SK-N-SH (cell line): ENCODE results near the gene GJB1. TPM values are rescaled to one million over a fixed set of nuclear protein-coding genes. Genes with fewer than 3 reads are reported as not detected.
A peak's percentile ranks its signal among the peaks of the same experiment; 100 is the strongest.

ENCODE experiments used
- CTCF ChIA-PET: fragments of 300-600, 350-600 bp; formaldehyde crosslinking; extraction: SDS; loops from one replicate; lab custom pipeline; 2021; lab: Yijun Ruan, JAX
- POLR2A ChIA-PET: fragments of 350-600 bp; sonication (Branson Sonifier 250); formaldehyde crosslinking; extraction: SDS; loops from one replicate; lab custom pipeline; 2020; ENCODE audit warnings: antibody characterized with exemption, inconsistent platforms; lab: Yijun Ruan, JAX
- DNase-seq: peaks from one replicate; pipeline ENCODE4 v3.0.0; 2012
- H2AFZ ChIP-seq: fragments of 200-600 bp; sonication (generic); 2 replicates; pipeline ENCODE4 v1.8.1; 2016; ENCODE audit warnings: antibody characterized with exemption, mild to moderate bottlenecking, low read depth
- H3F3A ChIP-seq: fragments of 200-600 bp; sonication (generic); replicated peaks from 2 replicates; pipeline ENCODE3; 2016; ENCODE audit warnings: antibody characterized with exemption, mild to moderate bottlenecking; ENCODE audit not compliant: insufficient read depth
- H3K27ac ChIP-seq, 2 experiments: fragments of 200-500 bp in 1 of 2; fragments of 200-600 bp in 1 of 2; sonication (Bioruptor generic) in 1 of 2; sonication (generic), shearing (Covaris generic) in 1 of 2; 2 replicates each; pipeline versions ENCODE4 v1.5.1 to v1.6.1; 2014 to 2016; ENCODE audit warnings: low read depth in 2 of 2, inconsistent platforms in 1 of 2, low read length in 1 of 2, mild to moderate bottlenecking in 1 of 2, mixed read lengths in 1 of 2
- H3K27me3 ChIP-seq: fragments of 200-600 bp; sonication (generic), shearing (Covaris generic); 2 replicates; pipeline ENCODE4 v1.6.1; 2016; ENCODE audit warnings: mixed run types; ENCODE audit not compliant: insufficient read depth
- H3K36me3 ChIP-seq, 2 experiments: fragments of 200-500 bp in 1 of 2; fragments of 200-600 bp in 1 of 2; sonication (Bioruptor generic) in 1 of 2; sonication (generic) in 1 of 2; replicated peaks in 1 of 2; 2 replicates each; pipeline versions ENCODE3 to v1.5.1; 2014 to 2016; ENCODE audit warnings: low read length in 1 of 2, mild to moderate bottlenecking in 1 of 2; ENCODE audit not compliant: insufficient read depth in 2 of 2, control insufficient read depth in 1 of 2
- H3K4me1 ChIP-seq, 2 experiments: fragments of 200-500 bp in 1 of 2; fragments of 200-600 bp in 1 of 2; sonication (Bioruptor generic) in 1 of 2; sonication (generic), shearing (Covaris generic) in 1 of 2; 2 replicates each; pipeline versions ENCODE4 v1.5.1 to v1.6.1; 2014 to 2016; ENCODE audit warnings: low read depth in 1 of 2, low read length in 1 of 2, mixed run types in 1 of 2; ENCODE audit not compliant: insufficient read depth in 2 of 2, control insufficient read depth in 1 of 2
- H3K4me2 ChIP-seq: fragments of 200-600 bp; sonication (generic), shearing (Covaris generic); 2 replicates; pipeline ENCODE4 v1.6.1; 2017; ENCODE audit warnings: mixed run types
- H3K4me3 ChIP-seq, 2 experiments: fragments of 200-500 bp in 1 of 2; fragments of 200-600 bp in 1 of 2; sonication (Bioruptor generic) in 1 of 2; sonication (generic), shearing (Covaris generic) in 1 of 2; 2 replicates each; pipeline versions ENCODE4 v1.5.1 to v1.8.1; 2014 to 2016; ENCODE audit warnings: low read depth in 2 of 2, inconsistent platforms in 1 of 2, low read length in 1 of 2, mild to moderate bottlenecking in 1 of 2, mixed read lengths in 1 of 2, moderate library complexity in 1 of 2
- H3K79me2 ChIP-seq: fragments of 200-600 bp; sonication (generic); 2 replicates; pipeline ENCODE4 v1.8.1; 2017; ENCODE audit warnings: mild to moderate bottlenecking; ENCODE audit not compliant: insufficient read depth
- H3K9ac ChIP-seq: fragments of 200-600 bp; sonication (generic); 2 replicates; pipeline ENCODE4 v1.6.1; 2017; ENCODE audit warnings: mixed run types
- H3K9me2 ChIP-seq: fragments of 200-600 bp; sonication (generic); 2 replicates; pipeline ENCODE4 v1.6.1; 2017; ENCODE audit warnings: mixed run types
- H3K9me3 ChIP-seq: fragments of 200-600 bp; sonication (generic); 2 replicates; pipeline ENCODE4 v1.6.1; 2017; ENCODE audit warnings: mixed run types, mild to moderate bottlenecking, moderate library complexity
- H4K20me1 ChIP-seq: fragments of 200-600 bp; sonication (generic); 2 replicates; pipeline ENCODE4 v1.6.1; 2017; ENCODE audit warnings: mild to moderate bottlenecking, mixed run types; ENCODE audit not compliant: insufficient read depth
- GATA2 ChIP-seq: sonication (generic); formaldehyde crosslinking; IDR thresholded peaks from 2 replicates; pipeline ENCODE4 v1.5.0; 2020; ENCODE audit warnings: mild to moderate bottlenecking, missing genetic modification reagents
- MEF2A ChIP-seq: IDR thresholded peaks from 2 replicates; pipeline ENCODE4 v1.4.0; 2012; ENCODE audit warnings: low read depth, borderline replicate concordance
- TAF1 ChIP-seq: IDR thresholded peaks from 2 replicates; pipeline ENCODE4 v1.6.1; 2012; ENCODE audit warnings: low read depth, mild to moderate bottlenecking, low read length, moderate library complexity, borderline replicate concordance
- USF1 ChIP-seq: IDR thresholded peaks from 2 replicates; pipeline ENCODE4 v1.4.0; 2012; ENCODE audit warnings: low read depth, borderline replicate concordance
- WGBS: methylation state at CpG from one replicate; pipeline ENCODE4 v1.1.6; 2017; ENCODE audit warnings: low lambda C conversion rate; 5-methylcytosine and 5-hydroxymethylcytosine counted together
- polyA plus RNA-seq, 3 experiments: library from polyadenylated mRNA; depleted of rRNA; stranded (reverse); fragments of >200 nt; gene quantifications; 2 replicates each; pipeline ENCODE4 v1.2.3, GENCODE V29; 2012
- TF ChIP-seq, protein P1 (sequence below): IDR thresholded peaks from 2 replicates; pipeline ENCODE4; 2012

The GJB1 gene
- polyA plus RNA-seq, 1 of the 3 experiments (the other 2 are of a cell fraction): not detected

DNA sequence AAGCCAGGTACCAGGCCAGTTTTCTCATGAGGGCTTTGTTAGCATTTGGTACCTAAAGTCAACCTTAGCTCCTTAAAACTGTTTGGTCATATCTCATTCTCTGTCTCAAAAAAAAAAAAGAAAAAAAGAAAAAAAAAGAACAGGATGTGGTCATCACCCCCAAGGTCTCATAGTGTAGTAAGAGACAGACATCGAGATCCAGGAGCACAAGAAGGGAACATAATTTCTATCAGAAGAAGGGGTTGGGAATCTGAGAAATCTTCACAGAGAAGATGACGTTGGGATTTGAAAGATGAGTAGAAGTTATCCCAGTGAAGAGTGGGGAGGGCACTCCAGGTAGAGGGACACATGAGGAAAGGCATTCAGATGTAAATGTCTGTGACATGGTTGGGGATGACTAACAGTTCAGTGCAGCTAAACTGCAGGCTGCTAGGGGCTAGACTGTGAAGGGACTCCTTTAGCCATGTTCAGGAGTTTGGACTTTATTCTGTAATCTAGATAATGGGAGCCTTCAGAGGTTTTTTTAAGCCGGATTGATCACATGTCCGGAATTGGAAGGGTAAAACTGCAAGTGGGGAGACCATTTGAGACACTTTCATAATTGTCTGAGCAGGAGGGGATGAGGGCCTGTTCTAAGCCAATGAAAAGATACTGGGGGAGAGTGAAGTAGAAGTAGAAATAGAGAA lies 26.9 kb upstream of the GJB1 start:
- WGBS: 46% methylated on average over 4 of the region's 4 CpGs
- CTCF ChIA-PET: interaction anchor here (0.6 to 1.3 kb wide), 2 partner anchors 11 to 16 kb away, joined by 3 to 4 read pairs; no protein-coding TSS in a partner anchor

DNA sequence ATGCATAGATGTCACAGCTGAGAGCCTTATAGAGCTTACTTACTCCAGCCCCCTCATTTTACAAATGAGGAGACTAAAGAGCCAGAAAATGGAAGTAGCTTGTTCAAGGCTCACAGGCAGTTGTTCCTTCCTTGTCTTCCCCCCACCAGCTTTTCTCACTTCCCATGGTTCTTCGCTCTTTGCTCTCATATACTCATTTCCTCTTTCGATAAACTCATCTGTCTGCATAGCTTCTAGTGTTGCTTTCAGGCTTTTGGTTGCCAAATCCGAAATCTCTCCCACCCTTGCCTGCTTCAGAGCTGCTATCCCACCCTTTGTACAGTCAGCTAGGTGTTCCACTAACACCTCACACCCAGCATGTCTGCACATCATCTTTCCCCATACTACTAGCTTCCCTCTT lies 25.0 kb upstream of the GJB1 start:
- H3K36me3 ChIP-seq: no peaks in the 10 kb centered on the region
- H3K4me1 ChIP-seq: no peaks in the 10 kb centered on the region
- H3K4me3 ChIP-seq: no peak overlapping the region
- H3K4me2 ChIP-seq: no peak overlapping the region
- H3K9me3 ChIP-seq: no peaks in the 10 kb centered on the region
- H3F3A ChIP-seq: no peaks in the 10 kb centered on the region
- no peaks in the 10 kb centered on the region; the same call in 1 of the 2 replicates for H3K27me3 ChIP-seq
- H2AFZ ChIP-seq: 0 out of 2 replicates have a peak overlapping the region, but pooled peaks have one; percentile 45
- ChIA-PET CTCF (interaction anchor here (1.4 kb wide), 1 partner anchor 19 kb away, joined by 4 read pairs; no protein-coding TSS in a partner anchor), POLR2A (no interaction called here)
- WGBS: 33% methylated on average over 3 of the region's 3 CpGs
- H4K20me1 ChIP-seq: no peaks in the 10 kb centered on the region
- H3K9ac ChIP-seq: no peak overlapping the region
- no peak for TF ChIP-seq TAF1
- H3K27ac ChIP-seq: no peak overlapping the region
- no peak for DNase-seq
- H3K9me2 ChIP-seq: no peaks in the 10 kb centered on the region
- H3K79me2 ChIP-seq: no peaks in the 10 kb centered on the region

More for the DNA sequence above, 26.9 kb upstream of the GJB1 start:
- Histone ChIP-seq H3K9ac (no peak overlapping the region), H3K4me2 (no peak overlapping the region), H3K27me3 (peaks cover 5% of the 10 kb centered on the region; the same call in 1 of the 2 replicates), H3K4me3 (no peak overlapping the region), H3K9me3 (no peaks in the 10 kb centered on the region), H4K20me1 (no peaks in the 10 kb centered on the region), H3F3A (no peaks in the 10 kb centered on the region), H3K36me3 (no peaks in the 10 kb centered on the region), H3K27ac (no peak overlapping the region), H3K9me2 (no peaks in the 10 kb centered on the region), H3K4me1 (no peaks in the 10 kb centered on the region), H3K79me2 (no peaks in the 10 kb centered on the region), H2AFZ (no peak overlapping the region)
- no peak for TF ChIP-seq MEF2A
- TF ChIP-seq USF1: no peak
- TF ChIP-seq, protein P1, sequence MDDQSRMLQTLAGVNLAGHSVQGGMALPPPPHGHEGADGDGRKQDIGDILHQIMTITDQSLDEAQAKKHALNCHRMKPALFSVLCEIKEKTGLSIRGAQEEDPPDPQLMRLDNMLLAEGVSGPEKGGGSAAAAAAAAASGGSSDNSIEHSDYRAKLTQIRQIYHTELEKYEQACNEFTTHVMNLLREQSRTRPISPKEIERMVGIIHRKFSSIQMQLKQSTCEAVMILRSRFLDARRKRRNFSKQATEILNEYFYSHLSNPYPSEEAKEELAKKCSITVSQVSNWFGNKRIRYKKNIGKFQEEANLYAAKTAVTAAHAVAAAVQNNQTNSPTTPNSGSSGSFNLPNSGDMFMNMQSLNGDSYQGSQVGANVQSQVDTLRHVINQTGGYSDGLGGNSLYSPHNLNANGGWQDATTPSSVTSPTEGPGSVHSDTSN: no peak
- POLR2A ChIA-PET: no interaction called here
- no peak for DNase-seq

- no peaks in the 10 kb centered on the region for H4K20me1 ChIP-seq
- CTCF ChIA-PET: no interaction called here
- 41% methylated on average over 7 of the region's 7 CpGs for WGBS
- H3K79me2 ChIP-seq: no peaks in the 10 kb centered on the region
- H3K9me2 ChIP-seq: no peaks in the 10 kb centered on the region
- H2AFZ ChIP-seq: no peak overlapping the region
- no peaks in the 10 kb centered on the region for H3K9me3 ChIP-seq
- no peaks in the 10 kb centered on the region for H3F3A ChIP-seq
- no peak overlapping the region for H3K4me3 ChIP-seq
- no peak overlapping the region for H3K27ac ChIP-seq
- DNase-seq: no peak
- no peaks in the 10 kb centered on the region for H3K36me3 ChIP-seq
- H3K4me1 ChIP-seq: no peaks in the 10 kb centered on the region
- H3K27me3 ChIP-seq: no peaks in the 10 kb centered on the region; the same call in 1 of the 2 replicates
- TF ChIP-seq GATA2 (CRISPR knock-in tag): no peak
- no peak overlapping the region for H3K9ac ChIP-seq
- no peak overlapping the region for H3K4me2 ChIP-seq
- POLR2A ChIA-PET: no interaction called here
Measured at GRCh38 chrX:71199252-71200008, 23.6 kb upstream of the GJB1 start.
